ENCODE data around the gene ADGRL3.

ADGRL3 gene

GRCh38 chr4:62003695-62004094 lies 803.6 kb downstream of the ADGRL3 start:
- TF ChIP-seq CTCF (IDR thresholded peaks at IDR 0.05; ENCODE audit: extremely low read depth, insufficient read depth, missing control alignments): no peak
- in situ Hi-C loops (cut with MboI; ENCODE audit: low pct_unique_long_range_greater_than_20kb, low sequenced_read_pairs, unreplicated experiment): no loop called here
- no peak for DNase-seq (ENCODE audit: low spot score)

GRCh38 chr4:62004881-62005280 lies 804.8 kb downstream of the ADGRL3 start:
- no peak for TF ChIP-seq CTCF (IDR thresholded peaks at IDR 0.05; ENCODE audit: extremely low read depth, insufficient read depth, missing control alignments)
- in situ Hi-C loops (cut with MboI; ENCODE audit: low pct_unique_long_range_greater_than_20kb, low sequenced_read_pairs, unreplicated experiment): no loop called here
- DNase-seq (ENCODE audit: low spot score): no peak

GRCh38 chr4:62006108-62006507 lies 806.0 kb downstream of the ADGRL3 start:
- in situ Hi-C loops (cut with MboI; ENCODE audit: low pct_unique_long_range_greater_than_20kb, low sequenced_read_pairs, unreplicated experiment): no loop called here
- TF ChIP-seq CTCF (IDR thresholded peaks at IDR 0.05; ENCODE audit: extremely low read depth, insufficient read depth, missing control alignments): no peak
- DNase-seq (ENCODE audit: low spot score): no peak

- DNase-seq (ENCODE audit: low spot score): no peak
- TF ChIP-seq CTCF (IDR thresholded peaks at IDR 0.05; ENCODE audit: extremely low read depth, insufficient read depth, missing control alignments): no peak
- in situ Hi-C loops (cut with MboI; ENCODE audit: low pct_unique_long_range_greater_than_20kb, low sequenced_read_pairs, unreplicated experiment): no loop called here
Measured at GRCh38 chr4:62015043-62015739, 815.1 kb downstream of the ADGRL3 start.

GRCh38 chr4:62018537-62018936 lies 818.4 kb downstream of the ADGRL3 start:
- in situ Hi-C loops (cut with MboI; ENCODE audit: low pct_unique_long_range_greater_than_20kb, low sequenced_read_pairs, unreplicated experiment): no loop called here
- no peak for TF ChIP-seq CTCF (IDR thresholded peaks at IDR 0.05; ENCODE audit: extremely low read depth, insufficient read depth, missing control alignments)
- DNase-seq (ENCODE audit: low spot score): no peak

GRCh38 chr4:62023633-62024032 lies 823.5 kb downstream of the ADGRL3 start:
- DNase-seq (ENCODE audit: low spot score): no peak
- in situ Hi-C loops (cut with MboI; ENCODE audit: low pct_unique_long_range_greater_than_20kb, low sequenced_read_pairs, unreplicated experiment): no loop called here

More at GRCh38 chr4:62023633-62024032, 823.5 kb downstream of the ADGRL3 start:
- no peak for TF ChIP-seq CTCF (IDR thresholded peaks at IDR 0.05; ENCODE audit: extremely low read depth, insufficient read depth, missing control alignments)
